Ishikawa (cell line): Measurements from ENCODE around the gene EGFR.

ENCODE experiments used
- CEBPB ChIP-seq: IDR thresholded peaks from 2 replicates; pipeline ENCODE4 v1.6.1; 2012
- CREB1 ChIP-seq: IDR thresholded peaks from 2 replicates; pipeline ENCODE4 v1.6.1; 2012; ENCODE audit warnings: low read depth
- EGR1 ChIP-seq: IDR thresholded peaks from 2 replicates; pipeline ENCODE4 v1.6.1; 2012
- EP300 ChIP-seq: IDR thresholded peaks from 2 replicates; pipeline ENCODE4 v1.6.1; 2012; ENCODE audit warnings: borderline replicate concordance
- FOXM1 ChIP-seq: IDR thresholded peaks from 2 replicates; pipeline ENCODE4 v1.6.1; 2012; ENCODE audit warnings: low read depth, borderline replicate concordance
- NFIC ChIP-seq: IDR thresholded peaks from 2 replicates; pipeline ENCODE4 v1.6.1; 2012
- RAD21 ChIP-seq: IDR thresholded peaks from 2 replicates; pipeline ENCODE4 v1.6.1; 2012; ENCODE audit warnings: low read depth
- TAF1 ChIP-seq: IDR thresholded peaks from 2 replicates; pipeline ENCODE4 v1.6.1; 2012; ENCODE audit warnings: low read depth, mild to moderate bottlenecking
- TCF12 ChIP-seq: IDR thresholded peaks from 2 replicates; pipeline ENCODE4 v1.6.1; 2012; ENCODE audit warnings: low read depth
- TEAD4 ChIP-seq: IDR thresholded peaks from 2 replicates; pipeline ENCODE4 v1.6.1; 2012
- YY1 ChIP-seq: IDR thresholded peaks from 2 replicates; pipeline ENCODE4 v1.6.1; 2012; ENCODE audit warnings: low read depth
- ZBTB7A ChIP-seq: IDR thresholded peaks from 2 replicates; pipeline ENCODE4 v1.6.1; 2012; ENCODE audit warnings: low read depth
- TF ChIP-seq, protein P1 (sequence below): IDR thresholded peaks from 2 replicates; pipeline ENCODE4 v1.6.1; 2012
- TF ChIP-seq, protein P2 (sequence below): IDR thresholded peaks from 2 replicates; pipeline ENCODE4 v1.6.1; 2012
- TF ChIP-seq, protein P3 (sequence below): IDR thresholded peaks from 2 replicates; pipeline ENCODE4 v1.6.1; 2012; ENCODE audit warnings: low read depth, mild to moderate bottlenecking

The EGFR gene

DNA sequence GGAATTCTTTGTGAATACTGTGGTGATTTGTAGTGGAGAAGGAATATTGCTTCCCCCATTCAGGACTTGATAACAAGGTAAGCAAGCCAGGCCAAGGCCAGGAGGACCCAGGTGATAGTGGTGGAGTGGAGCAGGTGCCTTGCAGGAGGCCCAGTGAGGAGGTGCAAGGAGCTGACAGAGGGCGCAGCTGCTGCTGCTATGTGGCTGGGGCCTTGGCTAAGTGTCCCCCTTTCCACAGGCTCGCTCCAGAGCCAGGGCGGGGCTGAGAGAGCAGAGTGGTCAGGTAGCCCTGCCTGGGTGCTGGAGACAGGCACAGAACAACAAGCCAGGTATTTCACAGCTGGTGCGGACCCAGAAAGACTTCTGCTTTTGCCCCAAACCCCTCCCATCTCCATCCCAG, 162.9 kb downstream of the EGFR start:
- TF ChIP-seq FOXM1 (no peak), RAD21 (no peak), CREB1 (no peak), EGR1 (no peak)

DNA sequence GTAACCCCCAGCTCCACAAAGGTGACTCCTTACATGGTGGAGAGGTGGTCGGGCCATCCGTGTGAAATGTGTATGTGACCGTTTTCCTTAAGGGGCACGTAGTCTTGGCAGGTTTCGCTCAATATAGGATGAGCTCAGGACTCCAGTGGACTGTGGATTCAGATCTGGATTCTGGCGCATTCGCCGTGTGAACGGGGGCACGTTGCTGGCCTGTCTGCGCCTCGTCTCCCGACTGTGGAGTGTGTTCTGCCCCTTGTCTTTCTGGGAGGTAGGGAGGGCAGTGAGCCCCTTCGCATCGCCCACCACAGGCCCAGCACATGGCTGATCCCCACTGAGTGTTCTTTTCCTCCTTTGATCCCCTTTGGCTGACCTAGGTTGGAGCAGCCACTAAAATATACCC, 165.1 kb downstream of the EGFR start:
- no peak for TF ChIP-seq YY1
- no peak for TF ChIP-seq CEBPB
- no peak for TF ChIP-seq ZBTB7A
- no peak for TF ChIP-seq CREB1
- no peak for TF ChIP-seq TEAD4
- TF ChIP-seq, protein P1, sequence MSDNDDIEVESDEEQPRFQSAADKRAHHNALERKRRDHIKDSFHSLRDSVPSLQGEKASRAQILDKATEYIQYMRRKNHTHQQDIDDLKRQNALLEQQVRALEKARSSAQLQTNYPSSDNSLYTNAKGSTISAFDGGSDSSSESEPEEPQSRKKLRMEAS = no peak
- TF ChIP-seq EP300 = no peak
- TF ChIP-seq TAF1 = no peak
- no peak for TF ChIP-seq TCF12
- no peak for TF ChIP-seq RAD21
- TF ChIP-seq, protein P2, sequence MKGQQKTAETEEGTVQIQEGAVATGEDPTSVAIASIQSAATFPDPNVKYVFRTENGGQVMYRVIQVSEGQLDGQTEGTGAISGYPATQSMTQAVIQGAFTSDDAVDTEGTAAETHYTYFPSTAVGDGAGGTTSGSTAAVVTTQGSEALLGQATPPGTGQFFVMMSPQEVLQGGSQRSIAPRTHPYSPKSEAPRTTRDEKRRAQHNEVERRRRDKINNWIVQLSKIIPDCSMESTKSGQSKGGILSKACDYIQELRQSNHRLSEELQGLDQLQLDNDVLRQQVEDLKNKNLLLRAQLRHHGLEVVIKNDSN = no peak
- no peak for TF ChIP-seq EGR1
- no peak for TF ChIP-seq NFIC
- TF ChIP-seq FOXM1 = no peak
- TF ChIP-seq, protein P3, sequence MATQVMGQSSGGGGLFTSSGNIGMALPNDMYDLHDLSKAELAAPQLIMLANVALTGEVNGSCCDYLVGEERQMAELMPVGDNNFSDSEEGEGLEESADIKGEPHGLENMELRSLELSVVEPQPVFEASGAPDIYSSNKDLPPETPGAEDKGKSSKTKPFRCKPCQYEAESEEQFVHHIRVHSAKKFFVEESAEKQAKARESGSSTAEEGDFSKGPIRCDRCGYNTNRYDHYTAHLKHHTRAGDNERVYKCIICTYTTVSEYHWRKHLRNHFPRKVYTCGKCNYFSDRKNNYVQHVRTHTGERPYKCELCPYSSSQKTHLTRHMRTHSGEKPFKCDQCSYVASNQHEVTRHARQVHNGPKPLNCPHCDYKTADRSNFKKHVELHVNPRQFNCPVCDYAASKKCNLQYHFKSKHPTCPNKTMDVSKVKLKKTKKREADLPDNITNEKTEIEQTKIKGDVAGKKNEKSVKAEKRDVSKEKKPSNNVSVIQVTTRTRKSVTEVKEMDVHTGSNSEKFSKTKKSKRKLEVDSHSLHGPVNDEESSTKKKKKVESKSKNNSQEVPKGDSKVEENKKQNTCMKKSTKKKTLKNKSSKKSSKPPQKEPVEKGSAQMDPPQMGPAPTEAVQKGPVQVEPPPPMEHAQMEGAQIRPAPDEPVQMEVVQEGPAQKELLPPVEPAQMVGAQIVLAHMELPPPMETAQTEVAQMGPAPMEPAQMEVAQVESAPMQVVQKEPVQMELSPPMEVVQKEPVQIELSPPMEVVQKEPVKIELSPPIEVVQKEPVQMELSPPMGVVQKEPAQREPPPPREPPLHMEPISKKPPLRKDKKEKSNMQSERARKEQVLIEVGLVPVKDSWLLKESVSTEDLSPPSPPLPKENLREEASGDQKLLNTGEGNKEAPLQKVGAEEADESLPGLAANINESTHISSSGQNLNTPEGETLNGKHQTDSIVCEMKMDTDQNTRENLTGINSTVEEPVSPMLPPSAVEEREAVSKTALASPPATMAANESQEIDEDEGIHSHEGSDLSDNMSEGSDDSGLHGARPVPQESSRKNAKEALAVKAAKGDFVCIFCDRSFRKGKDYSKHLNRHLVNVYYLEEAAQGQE = no peak

DNA sequence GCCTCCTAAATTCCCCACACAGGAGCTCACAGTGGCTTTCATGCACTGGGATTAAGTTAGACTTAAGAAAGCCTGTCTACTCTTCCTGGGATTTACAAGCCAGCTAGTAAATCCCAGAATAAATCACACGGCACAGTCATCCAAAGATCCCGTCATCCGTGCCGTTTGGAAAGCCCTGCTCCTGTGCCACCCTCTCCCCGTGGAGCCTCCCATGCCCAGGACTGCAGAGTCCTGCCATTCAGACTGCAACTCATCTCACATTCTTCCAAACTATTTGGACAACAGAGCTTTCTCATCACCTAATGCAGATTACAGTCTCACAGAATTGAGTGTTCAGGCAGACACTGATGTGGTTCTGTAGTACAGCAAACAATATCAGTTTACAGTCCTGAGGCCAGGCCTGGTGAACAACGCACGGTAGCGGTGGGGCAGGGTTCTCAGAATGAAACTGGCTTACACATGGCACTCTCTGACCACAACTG, 166.5 kb downstream of the EGFR start:
- TF ChIP-seq TAF1 (no peak), YY1 (no peak), NFIC (no peak), ZBTB7A (no peak), TCF12 (no peak), RAD21 (no peak)
- TF ChIP-seq, protein P3 = no peak

DNA sequence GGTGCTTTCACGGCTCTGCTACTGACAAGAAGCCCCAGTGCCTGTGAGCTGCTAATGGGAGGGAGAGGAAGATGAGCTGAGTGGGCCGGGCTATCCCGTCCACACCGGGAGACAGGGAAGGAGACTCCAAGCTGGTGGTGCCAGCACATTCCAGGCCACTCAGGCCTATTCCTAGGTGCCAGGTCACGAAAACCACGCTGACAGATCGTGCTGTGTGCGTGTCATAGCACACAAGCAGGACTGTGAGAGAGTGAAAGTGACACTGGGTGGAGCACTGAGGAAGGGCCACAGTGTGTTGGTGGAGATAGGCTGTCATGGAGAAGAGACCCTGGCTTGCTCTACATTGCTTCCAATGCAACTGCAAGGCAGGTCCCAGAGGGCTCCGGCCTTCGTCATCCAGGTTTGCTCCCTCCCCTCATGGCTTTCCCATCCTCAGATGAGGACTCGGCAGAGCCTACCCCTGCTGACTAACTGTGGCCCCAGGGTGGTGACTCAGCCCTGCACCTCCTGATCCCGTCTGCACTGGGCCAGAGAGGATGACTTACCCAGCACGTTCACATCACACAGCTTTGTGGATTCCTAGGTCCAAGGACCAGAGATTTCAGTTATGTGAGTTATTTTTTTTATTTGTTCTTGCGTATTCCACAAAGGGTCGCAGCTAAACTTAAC, 167.3 kb downstream of the EGFR start:
- TF ChIP-seq ZBTB7A (no peak), CEBPB (no peak), TCF12 (no peak), TEAD4 (no peak), EGR1 (no peak), NFIC (no peak), EP300 (no peak)
- TF ChIP-seq, protein P1 = no peak
- TF ChIP-seq, protein P2 = no peak

DNA sequence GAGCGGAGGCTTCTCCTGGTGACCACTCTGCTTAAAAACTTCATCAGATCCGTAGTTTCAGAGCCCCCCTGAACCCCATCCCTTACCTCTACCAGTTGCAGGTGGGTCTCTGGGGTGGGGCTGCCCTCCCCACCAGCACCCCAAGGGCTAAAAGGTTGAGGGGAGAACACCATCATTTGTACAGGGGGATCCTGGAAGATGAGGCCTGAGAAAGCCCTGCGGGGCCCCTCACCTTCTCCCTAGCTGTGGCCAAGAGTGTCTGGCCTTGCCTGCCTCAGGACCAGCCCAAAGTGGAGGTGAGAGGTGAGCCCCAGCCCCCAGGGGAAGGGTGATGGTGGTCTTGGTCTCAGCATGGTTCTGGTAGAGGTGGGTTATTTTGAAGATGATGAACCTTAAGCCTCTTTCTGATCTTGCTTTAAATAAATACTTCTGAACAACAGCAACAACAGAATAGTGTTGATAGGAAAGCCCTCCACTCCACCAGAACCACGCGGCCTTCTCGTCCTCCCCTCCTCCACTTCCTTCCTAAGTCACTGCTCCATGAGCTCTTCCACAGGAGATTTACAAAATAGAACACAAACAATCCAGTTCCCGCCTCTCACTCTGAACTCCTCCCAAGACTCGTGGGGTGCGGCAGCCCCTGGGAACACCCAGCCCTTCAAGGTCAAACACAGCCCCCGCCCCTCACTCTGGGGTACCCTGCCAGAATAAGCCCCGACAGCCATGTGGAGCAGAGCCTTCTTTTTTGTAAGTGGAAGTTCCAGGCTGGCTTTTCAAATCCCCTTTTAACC, 169.1 kb downstream of the EGFR start:
- TF ChIP-seq ZBTB7A (no peak), EP300 (no peak), FOXM1 (no peak), TEAD4 (no peak), TAF1 (no peak), EGR1 (no peak), TCF12 (no peak)
- TF ChIP-seq, protein P2 = no peak
- TF ChIP-seq, protein P1 = no peak
